GM12801 (cell line): ENCODE results near the gene SLC25A25.

Source experiments
- CTCF ChIP-seq: IDR thresholded peaks from one replicate; pipeline ENCODE4 v1.5.1; 2011; ENCODE audit warnings: control low read depth; ENCODE audit not compliant: insufficient read length; ENCODE audit errors: extremely low read depth

Gene SLC25A25

DNA sequence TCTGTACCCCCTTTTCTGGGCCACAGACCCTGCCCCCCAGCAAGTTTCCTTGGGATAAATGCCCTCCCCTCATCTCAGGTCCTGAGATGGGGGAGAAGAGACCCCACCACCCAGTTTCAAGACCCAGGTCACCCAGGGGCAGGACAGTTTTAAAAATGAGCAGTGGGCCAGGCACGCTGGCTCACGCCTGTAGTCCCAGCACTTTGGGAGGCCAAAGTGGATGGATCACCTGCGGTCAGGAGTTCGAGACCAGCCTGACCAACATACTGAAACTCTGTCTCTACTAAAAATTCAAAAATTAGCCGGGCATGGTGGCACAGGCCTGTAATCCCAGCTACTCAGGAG is 53.4 kb downstream of the SLC25A25 start:
- TF ChIP-seq CTCF, result no peak

DNA sequence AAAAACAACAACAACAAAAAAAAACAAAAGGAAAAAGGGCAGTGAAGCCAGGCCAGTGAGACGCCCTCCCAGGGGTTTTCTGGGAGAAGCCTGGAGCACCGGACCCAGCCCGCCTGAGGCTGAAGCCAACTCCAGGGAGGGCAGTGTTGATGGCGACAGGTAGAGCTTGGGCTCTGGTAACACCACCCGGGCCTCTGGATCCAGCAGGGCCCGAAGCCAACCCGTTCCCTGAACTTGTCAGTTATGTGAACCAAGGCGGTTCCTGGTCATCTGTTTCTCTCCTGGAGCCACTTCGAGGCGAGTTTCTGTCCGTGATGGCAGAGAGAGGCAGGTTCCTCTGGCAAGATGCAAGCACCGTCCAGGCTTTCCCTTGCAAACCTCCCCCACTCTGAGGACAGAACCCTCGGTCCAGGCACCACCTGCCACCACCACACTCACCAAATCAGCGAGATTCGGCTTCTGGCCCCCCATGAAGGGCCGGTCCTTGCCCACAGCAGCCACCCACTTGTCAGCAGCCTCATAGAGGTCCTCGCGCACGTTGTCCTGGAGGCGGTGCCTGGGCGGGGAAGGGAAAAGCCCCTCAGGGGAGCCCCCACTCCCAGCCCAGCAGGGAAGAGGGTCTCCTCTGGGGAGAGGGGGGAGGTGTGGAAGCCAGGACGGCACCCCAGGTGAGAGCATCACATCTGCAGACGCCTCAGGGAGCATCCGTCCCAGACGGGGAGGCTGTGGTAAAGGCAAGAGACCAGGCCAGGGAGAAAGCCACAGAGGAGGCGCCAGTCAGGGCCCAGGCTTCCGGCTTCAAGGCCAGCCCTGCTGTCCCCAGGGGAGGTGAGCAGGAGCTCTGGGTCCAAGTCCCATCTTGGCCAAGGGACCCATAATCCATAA is 54.1 kb downstream of the SLC25A25 start:
- TF ChIP-seq CTCF, result no peak

DNA sequence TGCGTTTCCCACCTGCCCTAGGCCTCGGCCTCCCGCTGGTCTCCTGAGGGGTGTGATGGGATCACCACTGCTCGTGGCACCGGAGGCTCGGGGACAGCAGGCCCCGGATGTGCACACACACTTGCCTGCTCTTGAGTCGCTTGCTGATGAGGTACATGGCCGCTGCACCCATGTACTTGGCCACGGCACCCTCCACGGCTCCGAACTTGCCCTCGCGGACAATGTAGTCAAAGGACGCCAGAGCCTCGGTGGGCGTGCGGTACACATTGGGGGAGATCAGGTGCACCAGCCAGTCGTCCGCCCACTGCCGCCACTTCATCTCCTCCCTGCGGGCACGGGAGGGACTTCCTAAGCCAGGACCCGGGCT is 54.8 kb downstream of the SLC25A25 start:
- no peak for TF ChIP-seq CTCF

GRCh38 chr9:128123451-128124080 is 55.5 kb downstream of the SLC25A25 start:
- TF ChIP-seq CTCF, result no peak

- no peak for TF ChIP-seq CTCF
Observed at GRCh38 chr9:128124451-128124850, 56.4 kb downstream of the SLC25A25 start.

DNA sequence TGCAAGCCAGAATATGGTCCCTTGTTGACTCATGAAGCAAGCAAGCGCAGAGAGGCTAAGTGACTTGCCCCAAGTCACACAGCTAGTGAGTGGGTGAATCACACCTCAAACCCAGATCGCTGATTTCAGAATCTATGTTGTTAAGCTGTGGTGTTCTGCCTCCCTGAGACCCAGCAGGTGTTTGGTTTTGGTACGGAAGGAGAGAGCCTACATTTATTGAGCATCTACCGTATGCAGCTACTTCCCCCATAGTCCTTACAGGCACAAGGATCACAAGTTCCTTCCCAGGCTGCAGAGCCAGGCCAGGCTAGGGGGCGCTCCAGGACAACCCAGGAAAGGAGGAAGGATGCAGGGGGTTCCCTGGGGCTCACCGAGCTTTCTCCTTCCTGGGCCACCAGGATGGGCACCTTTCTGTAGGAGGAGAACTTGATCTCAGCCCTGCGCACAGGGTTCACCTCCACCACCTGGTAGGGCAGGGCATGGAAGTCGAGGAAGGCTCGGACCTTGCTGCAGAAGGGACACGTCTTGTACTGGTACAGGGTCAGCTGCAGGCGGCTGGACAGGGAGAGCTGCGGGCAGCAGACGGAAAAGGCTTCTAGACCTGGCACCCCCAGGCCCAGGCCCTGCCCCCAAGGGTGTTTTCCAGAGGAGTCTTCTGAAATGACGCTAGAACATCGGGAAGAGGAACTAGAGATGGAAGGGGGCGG is 57.0 kb downstream of the SLC25A25 start:
- no peak for TF ChIP-seq CTCF

DNA sequence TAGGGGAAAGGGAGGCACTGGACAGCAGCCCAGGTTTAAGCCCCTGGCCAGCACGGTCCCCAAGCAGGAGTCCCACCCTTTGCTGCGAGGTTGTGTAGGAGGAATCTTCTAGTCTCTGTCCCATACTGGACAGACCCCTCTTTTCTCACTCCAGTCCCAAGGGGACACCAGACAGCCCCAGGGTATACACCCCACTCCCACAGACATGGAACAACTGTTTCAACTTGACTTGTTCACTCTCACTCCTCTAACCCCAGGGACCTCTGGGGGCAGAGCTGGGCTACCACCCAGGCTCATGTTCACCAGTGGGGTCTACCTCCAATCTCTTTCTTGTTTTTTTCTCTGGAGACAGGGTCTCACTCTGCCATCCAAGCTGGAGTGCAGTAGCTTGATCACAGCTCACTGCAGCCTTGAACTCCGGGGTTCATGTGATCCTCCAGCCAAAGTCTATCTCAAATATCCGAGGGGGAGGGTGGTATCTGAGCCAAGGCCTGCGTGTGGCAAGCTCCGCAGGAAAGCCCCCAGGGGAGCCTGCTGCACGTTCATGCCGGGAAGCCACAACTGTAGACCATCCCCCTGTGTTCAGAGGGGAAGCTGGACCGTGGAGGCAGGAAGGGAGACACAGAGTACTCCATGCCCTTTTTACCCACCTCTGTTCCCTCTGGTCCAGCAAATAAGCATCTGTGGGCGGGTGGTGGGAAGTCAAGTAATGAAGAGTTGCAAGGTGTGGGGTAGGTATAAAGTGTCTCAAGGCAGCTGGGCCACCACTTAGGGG is 57.7 kb downstream of the SLC25A25 start:
- no peak for TF ChIP-seq CTCF
